GM12878 (cell line): Measurements from ENCODE around the gene CASP3. TPM values are rescaled to one million over a fixed set of nuclear protein-coding genes. Genes with fewer than 3 reads are reported as not detected.

Source experiments
- ATAC-seq: fragments of 200-7000 bp; cut with Tn5 transposase; 3 replicates; pipeline ENCODE4 v1.9.1; 2020; ENCODE audit warnings: mild to moderate bottlenecking, moderate library complexity
- BruUV-seq: library from RNA; stranded (reverse); fragments of 400-500 nt; replicated peaks from 2 replicates; lab custom pipeline; 2021; lab: Mats Ljungman, UMichigan
- CTCF ChIA-PET: fragments of 300-600 bp; sonication (Branson Sonifier 250); formaldehyde crosslinking; extraction: SDS; loops from one replicate; lab custom pipeline; 2021; ENCODE audit warnings: inconsistent platforms; lab: Yijun Ruan, JAX
- POLR2A ChIA-PET: fragments of 350-600 bp; formaldehyde crosslinking; extraction: SDS; loops from one replicate; lab custom pipeline; 2021; ENCODE audit warnings: inconsistent platforms; lab: Charles Lee
- RAD21 ChIA-PET: fragments of 300-600 bp; sonication (Branson Sonifier 250); formaldehyde crosslinking; loops from one replicate; lab custom pipeline; 2023; ENCODE audit warnings: antibody characterized with exemption; ENCODE audit not compliant: unreplicated experiment; lab: Charles Lee
- SMC1A ChIA-PET: fragments of 300-600 bp; sonication (Branson Sonifier 250); formaldehyde crosslinking; loops from one replicate; lab custom pipeline; 2023; ENCODE audit not compliant: unreplicated experiment, uncharacterized antibody; lab: Charles Lee
- DNase-seq: peaks from one replicate; pipeline ENCODE4 v3.0.0-alpha.2; 2011; ENCODE audit warnings: low read depth, low spot score
- FAIRE-seq: peaks from 3 replicates; lab custom pipeline; 2011; peaks lifted over from hg19 to GRCh38; lab: Jason Lieb, UNC
- H2AFZ ChIP-seq: 2 replicates; pipeline ENCODE4 v1.6.0; 2011; ENCODE audit warnings: low read depth, low read length, control low read depth; ENCODE audit not compliant: control insufficient read depth
- H3K27ac ChIP-seq: 2 replicates; pipeline ENCODE4 v1.5.1; 2011; ENCODE audit warnings: control low read depth; ENCODE audit not compliant: control insufficient read depth, insufficient read depth
- H3K27me3 ChIP-seq, 2 experiments: replicated peaks in 1 of 2; 2 replicates each; pipeline versions ENCODE4 v1.6.0 to v1.6.1; 2011; ENCODE audit warnings: low read length in 1 of 2; ENCODE audit not compliant: control insufficient read depth in 2 of 2, insufficient read depth in 2 of 2
- H3K36me3 ChIP-seq, 2 experiments: 2 replicates each; pipeline ENCODE4 v1.5.1; 2011; ENCODE audit warnings: low read length in 1 of 2; ENCODE audit not compliant: control insufficient read depth in 2 of 2, insufficient read depth in 2 of 2
- H3K4me1 ChIP-seq: 2 replicates; pipeline ENCODE4 v1.6.1; 2011; ENCODE audit warnings: mild to moderate bottlenecking, low read length, moderate library complexity, mixed read lengths; ENCODE audit not compliant: control insufficient read depth, insufficient read depth
- H3K4me2 ChIP-seq: 2 replicates; pipeline ENCODE4 v1.6.0; 2011; ENCODE audit warnings: control low read depth; ENCODE audit not compliant: control insufficient read depth, insufficient read depth
- H3K4me3 ChIP-seq: fragments of 200-600 bp; sonication (generic); 2 replicates; pipeline ENCODE4 v1.5.1; 2016
- H3K79me2 ChIP-seq: 2 replicates; pipeline ENCODE4 v1.6.0; 2011; ENCODE audit warnings: low read length; ENCODE audit not compliant: control insufficient read depth, insufficient read depth
- H3K9ac ChIP-seq: 2 replicates; pipeline ENCODE4 v1.8.0; 2011; ENCODE audit warnings: low read length, control low read depth, mixed read lengths; ENCODE audit not compliant: control insufficient read depth, insufficient read depth
- H3K9me3 ChIP-seq: replicated peaks from 3 replicates; pipeline ENCODE4 v1.5.1; 2011; ENCODE audit warnings: mild to moderate bottlenecking, low read length; ENCODE audit not compliant: control insufficient read depth, insufficient read depth
- H4K20me1 ChIP-seq: 2 replicates; pipeline ENCODE4 v1.6.0; 2011; ENCODE audit not compliant: control insufficient read depth, insufficient read depth
- POLR2AphosphoS2 ChIP-seq: IDR thresholded peaks from 2 replicates; pipeline ENCODE4 v1.6.1; 2011; ENCODE audit warnings: low read depth, mild to moderate bottlenecking, low read length, improper control_type of control experiment, moderate library complexity
- WGBS: methylation state at CpG from one replicate; pipeline ENCODE4 v1.1.6; 2016; ENCODE audit warnings: low lambda C conversion rate; ENCODE audit not compliant: insufficient replicate concordance, insufficient coverage; ENCODE audit errors: missing lambda C conversion rate; 5-methylcytosine and 5-hydroxymethylcytosine counted together
- in situ Hi-C: fragments of 300-500 bp; cut with MboI; formaldehyde crosslinking; loops from 9 replicates; pipeline ENCODE4 v1.14.3; 2018; ENCODE audit warnings: mixed read lengths
- intact Hi-C: fragments of 100-400 bp; cut with micrococcal nuclease; formaldehyde crosslinking; loops from one replicate; pipeline ENCODE4 v1.14.2; 2022; ENCODE audit not compliant: unreplicated experiment
- polyA plus RNA-seq, 11 experiments: library from polyadenylated mRNA; depleted of rRNA in 4 of 11; unstranded in 6 of 11; stranded (reverse) in 5 of 11; fragments of >200 nt; fragmentation: Nextera tagmentation in 4 of 11; fragmentation: Illumina TruSeq in 1 of 11; extraction: Ambion mirVana in 4 of 11; extraction: Trizol in 1 of 11; gene quantifications; 1 replicate in 1 of 11; 2 replicates in 10 of 11; pipeline versions ENCODE4 v1.2.1 to v1.2.3, GENCODE V29; 2011 to 2016; ENCODE audit warnings: inconsistent platforms in 2 of 11, missing spikeins in 2 of 11, low read depth in 1 of 11
- total RNA-seq, 4 experiments: library from RNA; depleted of rRNA in 3 of 4; stranded (reverse); fragments of >200 nt in 3 of 4; fragmentation: Illumina TruSeq in 1 of 4; extraction: Trizol in 1 of 4; gene quantifications; 2 replicates each; pipeline versions ENCODE4 v1.2.1 to v1.2.3, GENCODE V29; 2013 to 2021
- TF ChIP-seq, protein P1 (sequence below): IDR thresholded peaks from 2 replicates; pipeline ENCODE4 v1.6.1; 2012; ENCODE audit warnings: improper control_type of control experiment, low read depth, low read length; ENCODE audit not compliant: insufficient replicate concordance

CASP3 gene
- total and polyA plus RNA-seq, 10 of the 15 experiments (the other 5 are each of a cell fraction or from before 2014, with no cell fraction given) = 50.0 to 194 (median 74.4) TPM

DNA sequence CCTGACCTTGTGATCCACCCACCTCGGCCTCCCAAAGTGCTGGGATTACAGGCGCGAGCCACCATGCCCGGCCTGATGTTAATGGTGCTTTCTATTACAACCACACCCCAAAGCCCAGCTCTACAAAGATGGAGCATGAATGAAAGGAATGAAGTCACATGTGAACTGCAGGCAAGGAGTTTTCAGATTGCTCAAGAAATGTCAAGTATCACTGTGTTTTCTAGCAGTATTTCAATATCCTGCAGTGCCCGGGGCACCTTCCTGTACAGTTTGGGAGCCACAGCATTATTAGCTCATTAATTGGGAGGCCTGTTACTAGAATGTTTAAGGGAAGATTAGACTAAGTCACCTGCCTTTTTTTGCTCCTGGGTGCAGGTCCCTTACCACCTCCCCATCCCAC, 40.4 kb upstream of the CASP3 start:
- Histone ChIP-seq H2AFZ (no peak overlapping the region), H3K4me3 (no peak overlapping the region), H4K20me1 (no peaks in the 10 kb centered on the region), H3K27ac (no peak overlapping the region), H3K9ac (no peak overlapping the region), H3K9me3 (no peaks in the 10 kb centered on the region), H3K27me3 (no peaks in the 10 kb centered on the region), H3K79me2 (no peaks in the 10 kb centered on the region), H3K36me3 (peaks cover 0 to 7% of the 10 kb centered on the region in 2 experiments; a peak in 2 of 4 replicates), H3K4me2 (no peak overlapping the region), H3K4me1 (no peaks in the 10 kb centered on the region)
- intact Hi-C loops = no loop called here
- in situ Hi-C loops = no loop called here
- DNase-seq (no peak), ATAC-seq (no peak), FAIRE-seq (no peak)
- ChIA-PET RAD21 (no interaction called here), SMC1A (interaction anchor here (0.8 kb wide), 1 partner anchor 24 kb away, joined by 3 read pairs; no protein-coding TSS in a partner anchor), POLR2A (no interaction called here), CTCF (interaction anchor here (1.2 kb wide), 1 partner anchor 426 kb away, joined by 3 read pairs; no protein-coding TSS in a partner anchor)
- BruUV-seq = no TSS peak
- TF ChIP-seq, protein P1, sequence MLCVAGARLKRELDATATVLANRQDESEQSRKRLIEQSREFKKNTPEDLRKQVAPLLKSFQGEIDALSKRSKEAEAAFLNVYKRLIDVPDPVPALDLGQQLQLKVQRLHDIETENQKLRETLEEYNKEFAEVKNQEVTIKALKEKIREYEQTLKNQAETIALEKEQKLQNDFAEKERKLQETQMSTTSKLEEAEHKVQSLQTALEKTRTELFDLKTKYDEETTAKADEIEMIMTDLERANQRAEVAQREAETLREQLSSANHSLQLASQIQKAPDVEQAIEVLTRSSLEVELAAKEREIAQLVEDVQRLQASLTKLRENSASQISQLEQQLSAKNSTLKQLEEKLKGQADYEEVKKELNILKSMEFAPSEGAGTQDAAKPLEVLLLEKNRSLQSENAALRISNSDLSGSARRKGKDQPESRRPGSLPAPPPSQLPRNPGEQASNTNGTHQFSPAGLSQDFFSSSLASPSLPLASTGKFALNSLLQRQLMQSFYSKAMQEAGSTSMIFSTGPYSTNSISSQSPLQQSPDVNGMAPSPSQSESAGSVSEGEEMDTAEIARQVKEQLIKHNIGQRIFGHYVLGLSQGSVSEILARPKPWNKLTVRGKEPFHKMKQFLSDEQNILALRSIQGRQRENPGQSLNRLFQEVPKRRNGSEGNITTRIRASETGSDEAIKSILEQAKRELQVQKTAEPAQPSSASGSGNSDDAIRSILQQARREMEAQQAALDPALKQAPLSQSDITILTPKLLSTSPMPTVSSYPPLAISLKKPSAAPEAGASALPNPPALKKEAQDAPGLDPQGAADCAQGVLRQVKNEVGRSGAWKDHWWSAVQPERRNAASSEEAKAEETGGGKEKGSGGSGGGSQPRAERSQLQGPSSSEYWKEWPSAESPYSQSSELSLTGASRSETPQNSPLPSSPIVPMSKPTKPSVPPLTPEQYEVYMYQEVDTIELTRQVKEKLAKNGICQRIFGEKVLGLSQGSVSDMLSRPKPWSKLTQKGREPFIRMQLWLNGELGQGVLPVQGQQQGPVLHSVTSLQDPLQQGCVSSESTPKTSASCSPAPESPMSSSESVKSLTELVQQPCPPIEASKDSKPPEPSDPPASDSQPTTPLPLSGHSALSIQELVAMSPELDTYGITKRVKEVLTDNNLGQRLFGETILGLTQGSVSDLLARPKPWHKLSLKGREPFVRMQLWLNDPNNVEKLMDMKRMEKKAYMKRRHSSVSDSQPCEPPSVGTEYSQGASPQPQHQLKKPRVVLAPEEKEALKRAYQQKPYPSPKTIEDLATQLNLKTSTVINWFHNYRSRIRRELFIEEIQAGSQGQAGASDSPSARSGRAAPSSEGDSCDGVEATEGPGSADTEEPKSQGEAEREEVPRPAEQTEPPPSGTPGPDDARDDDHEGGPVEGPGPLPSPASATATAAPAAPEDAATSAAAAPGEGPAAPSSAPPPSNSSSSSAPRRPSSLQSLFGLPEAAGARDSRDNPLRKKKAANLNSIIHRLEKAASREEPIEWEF = no peak
- no peak for TF ChIP-seq POLR2AphosphoS2
- 80% methylated on average over 5 of the region's 5 CpGs for WGBS
